ENCODE measurements around the gene RBM23. TPM values are rescaled to one million over a fixed set of nuclear protein-coding genes. Genes with fewer than 3 reads are reported as not detected.

The RBM23 gene
- polyA plus RNA-seq, 1 experiment, result 46.2 TPM

GRCh38 chr14:22886500-22887259 is 32.3 kb downstream of the RBM23 start:
- no peak for TF ChIP-seq CTCF (IDR thresholded peaks at IDR 0.05; ENCODE audit: low read depth, low read length)
- no peak for DNase-seq (ENCODE audit: low read depth, low spot score)
- peak overlapping the region; percentile 63 for H3K4me3 ChIP-seq (ENCODE audit: low read depth, low read length)
- H3K27ac ChIP-seq (ENCODE audit: low read depth, low read length), result peak overlapping the region; percentile 65
- CTCF ChIA-PET, result interaction anchor here (0.7 to 9.1 kb wide), 6 partner anchors 9 to 330 kb away, joined by 3 to 110 read pairs (median 4); partner anchors contain the start of gene LRP10
- H3K9me3 ChIP-seq (ENCODE audit: control insufficient read depth, insufficient read depth, low read length), result no peaks in the 10 kb centered on the region
- no peaks in the 10 kb centered on the region for H3K27me3 ChIP-seq (ENCODE audit: control insufficient read depth, insufficient read depth, low read length)
- POLR2A ChIA-PET, result interaction anchor here (0.6 kb wide), 1 partner anchor 27 kb away, joined by 3 read pairs; no protein-coding TSS in a partner anchor

- no peak for TF ChIP-seq CTCF (IDR thresholded peaks at IDR 0.05; ENCODE audit: low read depth, low read length)
- no peak for DNase-seq (ENCODE audit: low read depth, low spot score)
- ChIA-PET POLR2A (no interaction called here), CTCF (interaction anchor here (0.6 to 9.1 kb wide), 9 partner anchors 10 to 329 kb away, joined by 3 to 110 read pairs (median 4); partner anchors contain the start of gene LRP10)
- Histone ChIP-seq H3K27ac (ENCODE audit: low read depth, low read length) (no peak overlapping the region), H3K4me3 (ENCODE audit: low read depth, low read length) (no peak overlapping the region), H3K27me3 (ENCODE audit: control insufficient read depth, insufficient read depth, low read length) (no peaks in the 10 kb centered on the region), H3K9me3 (ENCODE audit: control insufficient read depth, insufficient read depth, low read length) (no peaks in the 10 kb centered on the region)
Observed at GRCh38 chr14:22885975-22886374, 33.0 kb downstream of the RBM23 start.

- no peak for DNase-seq (ENCODE audit: low read depth, low spot score)
Observed at GRCh38 chr14:22884738-22885523, 34.0 kb downstream of the RBM23 start.

GRCh38 chr14:22884076-22884737 is 34.7 kb downstream of the RBM23 start:
- Histone ChIP-seq H3K9me3 (ENCODE audit: control insufficient read depth, insufficient read depth, low read length) (no peaks in the 10 kb centered on the region), H3K27me3 (ENCODE audit: control insufficient read depth, insufficient read depth, low read length) (no peaks in the 10 kb centered on the region), H3K4me3 (ENCODE audit: low read depth, low read length) (no peak overlapping the region), H3K27ac (ENCODE audit: low read depth, low read length) (no peak overlapping the region)
- DNase-seq (ENCODE audit: low read depth, low spot score), result no peak
- CTCF ChIA-PET, result interaction anchor here (0.9 to 9.1 kb wide), 5 partner anchors 12 to 327 kb away, joined by 3 to 110 read pairs (median 8); partner anchors contain the start of gene LRP10
- POLR2A ChIA-PET, result no interaction called here
- no peak for TF ChIP-seq CTCF (IDR thresholded peaks at IDR 0.05; ENCODE audit: low read depth, low read length)

More at GRCh38 chr14:22884738-22885523, 34.0 kb downstream of the RBM23 start:
- Histone ChIP-seq H3K27ac (ENCODE audit: low read depth, low read length) (no peak overlapping the region), H3K27me3 (ENCODE audit: control insufficient read depth, insufficient read depth, low read length) (no peaks in the 10 kb centered on the region), H3K4me3 (ENCODE audit: low read depth, low read length) (no peak overlapping the region), H3K9me3 (ENCODE audit: control insufficient read depth, insufficient read depth, low read length) (no peaks in the 10 kb centered on the region)
- ChIA-PET CTCF (interaction anchor here (0.7 to 9.1 kb wide), 7 partner anchors 12 to 328 kb away, joined by 3 to 110 read pairs (median 4); partner anchors contain the start of gene LRP10), POLR2A (interaction anchor here (0.6 kb wide), 1 partner anchor 22 kb away, joined by 3 read pairs; no protein-coding TSS in a partner anchor)
- no peak for TF ChIP-seq CTCF (IDR thresholded peaks at IDR 0.05; ENCODE audit: low read depth, low read length)
